H9 (cell line): ENCODE results near the gene ACBD5. TPM values are rescaled to one million over a fixed set of nuclear protein-coding genes. Genes with fewer than 3 reads are reported as not detected.

Experiments
- DNase-seq: peaks from one replicate; pipeline ENCODE4 v3.0.0-alpha.2; 2017
- H2AFZ ChIP-seq: one replicate; pipeline ENCODE4 v1.6.1; 2013; ENCODE audit warnings: mild to moderate bottlenecking, low read length, control low read depth, moderate library complexity
- H2AK5ac ChIP-seq: 2 replicates; pipeline ENCODE4 v1.6.1; 2013; ENCODE audit warnings: low read length, control low read depth, mixed read lengths; ENCODE audit not compliant: insufficient read length
- H2BK120ac ChIP-seq: one replicate; pipeline ENCODE4 v1.6.1; 2013; ENCODE audit warnings: low read depth, mild to moderate bottlenecking, low read length, control low read depth, inconsistent platforms; ENCODE audit not compliant: poor library complexity, severe bottlenecking
- H2BK12ac ChIP-seq: 2 replicates; pipeline ENCODE4 v1.6.1; 2013; ENCODE audit warnings: low read length, control low read depth, mixed read lengths, low read depth; ENCODE audit not compliant: insufficient read length
- H2BK15ac ChIP-seq: 2 replicates; pipeline ENCODE4 v1.6.1; 2013; ENCODE audit warnings: low read depth, low read length, control low read depth
- H2BK20ac ChIP-seq: one replicate; pipeline ENCODE4 v1.6.1; 2013; ENCODE audit warnings: low read depth, mild to moderate bottlenecking, low read length, control low read depth, inconsistent platforms; ENCODE audit not compliant: poor library complexity, severe bottlenecking
- H2BK5ac ChIP-seq: 2 replicates; pipeline ENCODE4 v1.6.1; 2013; ENCODE audit warnings: low read length, control low read depth, mixed read lengths; ENCODE audit not compliant: insufficient read length
- H3K14ac ChIP-seq: 2 replicates; pipeline ENCODE4 v1.6.1; 2013; ENCODE audit warnings: low read length, control low read depth; ENCODE audit not compliant: insufficient read depth
- H3K18ac ChIP-seq: 2 replicates; pipeline ENCODE4 v1.6.1; 2013; ENCODE audit warnings: low read depth, mild to moderate bottlenecking, mixed read lengths, low read length, control low read depth; ENCODE audit not compliant: insufficient read length
- H3K23ac ChIP-seq: 2 replicates; pipeline ENCODE4 v1.6.1; 2013; ENCODE audit warnings: low read length, control low read depth, mixed read lengths, low read depth; ENCODE audit not compliant: insufficient read length
- H3K23me2 ChIP-seq: 2 replicates; pipeline ENCODE4 v1.6.1; 2013; ENCODE audit warnings: low read depth, mild to moderate bottlenecking, mixed read lengths, low read length, control low read depth; ENCODE audit not compliant: insufficient read length, poor library complexity, severe bottlenecking
- H3K27ac ChIP-seq: 2 replicates; pipeline ENCODE4 v1.5.1; 2013; ENCODE audit warnings: low read length, control low read depth, mixed read lengths, low read depth; ENCODE audit not compliant: insufficient read length
- H3K27me3 ChIP-seq: 2 replicates; pipeline ENCODE4 v1.6.1; 2013; ENCODE audit warnings: low read length, control low read depth, inconsistent platforms; ENCODE audit not compliant: insufficient read depth
- H3K4ac ChIP-seq: 2 replicates; pipeline ENCODE4 v1.6.1; 2013; ENCODE audit warnings: low read depth, mild to moderate bottlenecking, control low read depth, inconsistent platforms, low read length, moderate library complexity
- H3K4me1 ChIP-seq: 2 replicates; pipeline ENCODE4 v1.6.1; 2013; ENCODE audit warnings: low read length, control low read depth, inconsistent platforms; ENCODE audit not compliant: insufficient read depth
- H3K4me2 ChIP-seq: 2 replicates; pipeline ENCODE4 v1.6.1; 2013; ENCODE audit warnings: low read length, control low read depth, mixed read lengths; ENCODE audit not compliant: insufficient read length, insufficient read depth
- H3K56ac ChIP-seq: 2 replicates; pipeline ENCODE4 v1.6.1; 2013; ENCODE audit warnings: low read depth, mild to moderate bottlenecking, mixed read lengths, low read length, control low read depth; ENCODE audit not compliant: insufficient read length
- H3K79me1 ChIP-seq: 2 replicates; pipeline ENCODE4 v1.6.1; 2013; ENCODE audit warnings: low read depth, mild to moderate bottlenecking, moderate library complexity, low read length, control low read depth, inconsistent platforms; ENCODE audit not compliant: insufficient read depth, poor library complexity, severe bottlenecking
- H3K79me2 ChIP-seq: 2 replicates; pipeline ENCODE4 v1.6.1; 2013; ENCODE audit warnings: low read length, control low read depth, inconsistent platforms; ENCODE audit not compliant: insufficient read depth
- H3K9ac ChIP-seq: 2 replicates; pipeline ENCODE4 v1.6.1; 2013; ENCODE audit warnings: low read length, control low read depth, mixed read lengths; ENCODE audit not compliant: insufficient read length; ENCODE audit errors: extremely low read depth
- H3K9me3 ChIP-seq: one replicate; pipeline ENCODE4 v1.6.1; 2013; ENCODE audit warnings: low read depth, low read length, inconsistent platforms; ENCODE audit not compliant: control insufficient read depth
- H3T11ph ChIP-seq: one replicate; pipeline ENCODE4 v1.6.1; 2013; ENCODE audit warnings: mild to moderate bottlenecking, low read length, control low read depth, inconsistent platforms
- H4K20me1 ChIP-seq: one replicate; pipeline ENCODE4 v1.6.1; 2013; ENCODE audit not compliant: control insufficient read depth, insufficient read length, insufficient read depth
- H4K5ac ChIP-seq: 2 replicates; pipeline ENCODE4 v1.6.1; 2013; ENCODE audit warnings: low read depth, mild to moderate bottlenecking, mixed read lengths, low read length, control low read depth; ENCODE audit not compliant: insufficient read length
- H4K8ac ChIP-seq: replicated peaks from 2 replicates; pipeline ENCODE4 v1.6.1; 2013; ENCODE audit warnings: low read length, control low read depth, mixed read lengths, low read depth; ENCODE audit not compliant: insufficient read length
- H4K91ac ChIP-seq: 2 replicates; pipeline ENCODE4 v1.6.1; 2013; ENCODE audit warnings: low read depth, mild to moderate bottlenecking, moderate library complexity, mixed read lengths, low read length, control low read depth; ENCODE audit not compliant: insufficient read length
- H3K27ac Mint-ChIP-seq, 3 experiments: 2 replicates in 2 of 3; 3 replicates in 1 of 3; pipeline ENCODE4 v1.8.0; 2020 to 2021; ENCODE audit warnings: mixed read lengths in 3 of 3, mild to moderate bottlenecking in 1 of 3, moderate library complexity in 1 of 3
- H3K27me3 Mint-ChIP-seq: 2 replicates; pipeline ENCODE4 v1.8.0; 2021; ENCODE audit warnings: low read depth, mild to moderate bottlenecking, moderate library complexity, mixed read lengths
- H3K36me3 Mint-ChIP-seq, 3 experiments: 2 replicates in 2 of 3; 3 replicates in 1 of 3; pipeline ENCODE4 v1.8.0; 2020 to 2021; ENCODE audit warnings: low read depth in 3 of 3, mixed read lengths in 3 of 3; ENCODE audit not compliant: insufficient read depth in 1 of 3
- H3K4me1 Mint-ChIP-seq, 2 experiments: 2 replicates each; pipeline ENCODE4 v1.8.0; 2020; ENCODE audit warnings: mixed read lengths in 2 of 2
- H3K4me3 Mint-ChIP-seq, 2 experiments: 2 replicates in 1 of 2; 3 replicates in 1 of 2; pipeline ENCODE4 v1.8.0; 2020 to 2021; ENCODE audit warnings: mild to moderate bottlenecking in 2 of 2, mixed read lengths in 2 of 2, moderate library complexity in 1 of 2
- H3K9me3 Mint-ChIP-seq, 2 experiments: 2 replicates in 1 of 2; 3 replicates in 1 of 2; pipeline ENCODE4 v1.8.0; 2020; ENCODE audit warnings: mild to moderate bottlenecking in 2 of 2, mixed read lengths in 2 of 2, moderate library complexity in 1 of 2
- CTCF ChIP-seq: fragments of 200-600 bp; sonication (generic); conservative IDR thresholded peaks from 3 replicates; pipeline ENCODE4 v1.8.0; 2021; ENCODE audit warnings: antibody characterized with exemption, mild to moderate bottlenecking
- WGBS: extraction: QIAGEN DNeasy Blood & Tissue Kit; methylation state at CpG from one replicate; pipeline ENCODE4 v1.1.7; 2013; ENCODE audit warnings: missing lambda C conversion rate, low lambda C conversion rate, mixed read lengths; ENCODE audit not compliant: insufficient read length; ENCODE audit errors: extremely low coverage; 5-methylcytosine and 5-hydroxymethylcytosine counted together
- total RNA-seq: library from RNA; stranded (reverse); gene quantifications from 2 replicates; pipeline ENCODE4 v1.2.1, GENCODE V29; 2021

ACBD5 gene
- total RNA-seq, 1 experiment from 2014 or later, result 14.2 TPM

DNA sequence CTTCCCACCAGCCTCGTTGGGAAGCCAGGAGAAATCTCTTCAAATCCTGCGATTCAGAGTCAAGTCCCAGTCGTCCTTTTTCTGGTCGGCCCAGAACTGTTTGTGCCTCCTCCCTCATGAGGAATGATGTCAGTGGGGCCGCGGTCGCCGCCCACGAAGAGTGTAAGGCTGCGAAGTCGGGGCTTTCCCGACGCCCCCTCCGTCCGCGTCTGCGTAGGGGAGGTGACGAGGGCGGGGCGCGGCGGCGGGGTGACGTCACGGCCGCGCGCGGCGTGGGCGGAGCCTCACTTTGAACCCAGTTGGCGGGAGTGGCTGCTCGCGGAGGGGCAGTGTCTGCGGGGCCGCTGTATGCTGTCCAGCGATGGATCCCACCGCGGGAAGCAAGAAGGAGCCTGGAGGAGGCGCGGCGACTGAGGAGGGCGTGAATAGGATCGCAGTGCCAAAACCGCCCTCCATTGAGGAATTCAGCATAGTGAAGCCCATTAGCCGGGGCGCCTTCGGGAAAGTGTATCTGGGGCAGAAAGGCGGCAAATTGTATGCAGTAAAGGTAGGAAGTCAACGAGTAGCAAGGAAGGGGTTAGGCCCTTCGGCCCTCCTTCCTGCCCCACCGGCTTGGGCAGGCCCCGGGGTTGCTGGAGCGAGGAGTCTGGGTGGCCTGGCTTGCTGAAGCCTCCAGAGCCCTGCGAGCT, 85.4 kb downstream of the ACBD5 start, which contains the start of gene MASTL:
TSS of gene MASTL (plus strand) at position 287 of the 689 bp plus-strand sequence. CDS start at position 362, 75 bp downstream.
- H3T11ph ChIP-seq, result no peak within 1 kb of the TSS
- no peaks in the 10 kb centered on the region for H3K27me3 Mint-ChIP-seq
- H2AFZ ChIP-seq, result no peak within 1 kb of the TSS
- H3K27ac Mint-ChIP-seq, result peak within 1 kb of the TSS; percentile 100
- peaks cover 30 to 45% (median 41%) of the 10 kb centered on the region in 3 experiments; a peak in 6 of 7 replicates for H3K36me3 Mint-ChIP-seq
- H4K8ac ChIP-seq, result peak within 1 kb of the TSS; percentile 79
- H3K4ac ChIP-seq, result 0 out of 2 replicates have a peak within 1 kb of the TSS, but pooled peaks have one; percentile 48
- H3K79me2 ChIP-seq, result peaks cover 42% of the 10 kb centered on the region; the same call in 1 of the 2 replicates
- peak within 1 kb of the TSS; percentile 100 for H3K9ac ChIP-seq
- H4K91ac ChIP-seq, result no peak within 1 kb of the TSS
- no peaks in the 10 kb centered on the region for H3K4me1 ChIP-seq
- DNase-seq, result peak; percentile 84
- H2AK5ac ChIP-seq, result no peak within 1 kb of the TSS
- H3K4me1 Mint-ChIP-seq, result peaks cover 18 to 30% of the 10 kb centered on the region in 2 experiments
- peak within 1 kb of the TSS; percentile 64 for H3K14ac ChIP-seq
- H3K23me2 ChIP-seq, result peaks cover 3% of the 10 kb centered on the region
- TF ChIP-seq CTCF, result no peak
- 0 out of 2 replicates have a peak within 1 kb of the TSS, but pooled peaks have one; percentile 27 for H2BK15ac ChIP-seq
- H3K56ac ChIP-seq, result peak within 1 kb of the TSS; percentile 99
- H4K5ac ChIP-seq, result peak within 1 kb of the TSS; percentile 59
- H3K9me3 ChIP-seq, result no peaks in the 10 kb centered on the region
- H4K20me1 ChIP-seq, result no peaks in the 10 kb centered on the region
- no peak within 1 kb of the TSS for H2BK12ac ChIP-seq
- peak within 1 kb of the TSS; percentile 91 for H2BK5ac ChIP-seq
- peak within 1 kb of the TSS; percentile 96 to 100 for H3K4me3 Mint-ChIP-seq
- peak within 1 kb of the TSS; percentile 96 for H3K27ac ChIP-seq
- no CpG with 5 or more reads among the region's 55 CpGs for WGBS
- no peaks in the 10 kb centered on the region for H3K27me3 ChIP-seq
- peak within 1 kb of the TSS; percentile 83 for H3K4me2 ChIP-seq
- no peak within 1 kb of the TSS for H2BK20ac ChIP-seq
- peak within 1 kb of the TSS; percentile 94 for H3K18ac ChIP-seq
- peak within 1 kb of the TSS; percentile 63 for H2BK120ac ChIP-seq
- peaks cover 0 to 8% of the 10 kb centered on the region in 2 experiments; a peak in 3 of 5 replicates for H3K9me3 Mint-ChIP-seq
- no peak within 1 kb of the TSS for H3K23ac ChIP-seq
- peaks cover 6% of the 10 kb centered on the region for H3K79me1 ChIP-seq
